Activated T-cell treated with anti-CD3 and anti-CD28 coated beads for 1 hour (primary cell): ENCODE data around the gene MAP3K20.
"Not testable (repeated sequence)": the region's sequence is repeated elsewhere in the genome, so short reads cannot be mapped to it uniquely, and the experiment has no call there.

Experiments
- DNase-seq: peaks from one replicate; pipeline ENCODE4 v3.0.0-alpha.2; 2020; ENCODE audit warnings: low read depth

Gene MAP3K20

DNA sequence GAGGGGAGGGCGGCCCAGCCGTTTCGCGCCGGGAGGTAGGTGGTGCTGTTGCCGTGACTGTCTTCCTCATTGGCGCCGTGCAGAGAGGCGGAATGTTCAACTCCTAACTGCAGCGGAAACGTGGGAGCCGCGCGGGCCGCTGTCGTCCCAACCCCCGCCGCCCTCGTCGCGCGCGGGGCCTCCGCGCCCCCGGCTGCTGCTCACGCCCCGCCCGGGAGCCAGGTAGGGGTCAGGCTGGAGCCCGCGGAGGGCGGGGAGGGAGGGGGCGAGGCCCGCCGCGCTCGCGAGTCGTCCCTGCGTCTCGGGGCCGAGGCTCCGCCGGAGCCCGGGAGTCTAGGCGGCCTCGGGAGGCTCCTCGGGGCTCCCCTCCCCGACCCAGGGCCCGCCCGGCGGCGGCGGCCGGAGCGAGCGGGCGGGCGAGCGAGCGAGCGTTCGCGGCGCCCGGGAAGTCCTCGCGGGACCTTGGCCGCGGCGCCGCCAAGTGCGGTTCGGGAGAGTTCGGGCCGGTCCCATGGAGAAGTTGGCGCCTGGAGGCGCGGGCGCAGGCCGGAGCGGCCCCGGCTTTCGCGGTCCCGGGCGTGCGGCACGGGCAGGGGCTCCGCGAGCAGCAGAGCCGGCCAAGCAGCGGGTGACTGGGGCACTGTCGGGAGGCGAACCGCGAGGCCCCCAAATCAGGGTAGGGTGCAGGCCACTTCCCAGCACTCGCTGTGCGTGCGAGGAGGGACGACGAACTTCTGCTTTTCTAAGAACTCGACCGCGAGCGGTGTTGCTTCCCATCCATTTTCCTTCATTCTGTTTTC lies at the start of gene MAP3K20:
Gene MAP3K20, plus strand, starts transcription at position 66 of the 800 bp plus-strand sequence. CDS start 15,186 bp downstream, outside the sequence.
- DNase-seq: peak; percentile 2

DNA sequence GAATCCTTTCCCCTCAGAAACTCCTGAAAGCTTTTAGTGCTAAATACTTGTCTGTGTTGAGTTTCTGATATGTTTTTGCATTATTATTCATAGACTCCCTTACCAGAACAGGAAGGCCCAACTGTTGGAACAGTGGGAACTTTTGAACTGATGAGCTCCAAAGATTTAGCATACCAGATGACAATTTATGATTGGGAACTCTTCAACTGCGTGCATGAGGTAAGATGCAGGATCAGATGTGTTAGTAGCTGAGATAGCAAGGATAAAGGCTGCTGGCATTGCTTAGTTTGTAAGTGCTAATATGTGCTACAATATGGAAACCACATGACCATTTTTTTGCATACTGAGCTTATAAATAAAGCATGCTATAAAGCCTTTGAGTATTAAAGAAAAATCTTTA lies 49.2 kb upstream of the MAP3K20 start:
- no peak for DNase-seq

DNA sequence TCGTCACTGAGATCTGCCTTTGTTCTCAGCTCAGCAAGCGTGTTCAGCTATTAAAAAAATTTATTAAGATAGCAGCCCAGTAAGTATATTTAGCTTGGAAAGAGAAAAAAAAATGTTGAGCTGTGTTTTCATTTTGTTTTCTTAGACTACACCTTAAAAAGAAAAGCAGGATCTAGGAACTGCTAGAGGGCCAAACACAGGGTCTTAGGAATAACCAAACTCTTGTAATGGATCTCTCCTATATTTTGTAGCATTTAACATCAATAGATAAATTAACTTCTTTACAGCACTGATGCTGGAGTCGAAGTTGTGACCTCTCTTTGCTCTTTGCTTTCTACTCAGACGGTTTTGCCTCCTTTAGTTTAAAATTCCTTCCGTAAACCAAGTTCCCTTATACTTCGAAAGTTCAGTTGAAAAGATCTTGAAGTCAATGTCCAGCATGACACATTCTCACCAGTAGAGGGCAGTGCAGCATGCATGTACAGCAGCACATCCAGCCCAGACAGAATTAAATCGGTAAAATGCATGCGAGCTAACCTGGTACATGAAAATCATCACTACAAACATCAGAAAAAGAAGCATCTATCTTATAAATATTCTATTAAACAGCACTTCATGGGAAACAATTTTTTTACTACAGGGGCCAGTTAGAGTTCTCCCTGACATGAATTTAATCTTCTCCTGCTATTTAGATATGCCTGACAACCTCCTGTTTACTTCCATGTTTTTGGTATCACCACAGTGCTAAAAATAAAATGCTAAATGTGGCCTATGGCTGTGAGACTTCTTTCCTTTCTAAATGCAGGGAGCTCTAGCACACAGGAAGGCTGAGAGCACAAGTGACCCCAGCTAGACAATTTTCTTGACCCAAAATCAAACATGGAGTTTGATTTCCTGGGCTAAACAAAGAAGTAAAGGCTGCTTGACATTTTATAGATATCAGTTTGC lies 48.2 kb upstream of the MAP3K20 start:
- DNase-seq: peak; percentile 67

DNA sequence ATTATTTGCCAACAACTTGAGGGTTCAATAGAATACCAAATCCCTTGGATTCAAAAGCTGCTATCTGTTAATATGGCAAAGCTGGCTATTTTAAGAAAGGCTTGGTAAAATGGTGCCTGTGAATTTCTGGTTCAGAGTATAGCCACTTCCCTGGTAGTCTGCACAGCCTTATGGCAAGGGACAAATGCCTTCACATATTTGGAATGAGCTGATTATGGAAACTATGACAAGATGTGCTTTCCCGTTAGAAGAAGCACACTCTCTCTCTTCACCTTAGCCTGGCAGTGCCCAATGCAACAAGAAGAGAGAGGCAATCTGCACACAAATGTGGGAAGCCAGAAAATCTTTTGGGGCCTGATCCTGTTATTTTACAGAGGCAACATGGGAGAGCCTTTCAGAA lies 47.5 kb upstream of the MAP3K20 start:
- no peak for DNase-seq

DNA sequence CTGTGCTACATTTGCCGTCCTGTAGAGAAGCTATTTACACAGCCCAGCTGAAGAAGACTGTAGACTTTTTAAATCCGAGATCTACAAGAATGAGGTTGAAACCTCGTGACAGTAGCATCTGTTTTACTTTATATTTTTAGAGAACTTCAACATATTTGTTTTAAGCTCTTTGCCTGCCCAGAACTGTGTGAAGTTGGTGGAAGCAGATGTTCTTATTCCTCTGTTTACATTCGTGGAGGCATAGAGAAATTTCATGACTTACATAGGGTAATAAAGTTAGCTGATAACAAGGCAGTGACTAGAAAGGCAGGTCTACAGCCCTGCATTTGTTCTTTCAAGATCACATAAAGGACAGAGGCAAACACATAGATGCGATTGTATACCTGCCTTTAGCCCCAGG lies 47.0 kb upstream of the MAP3K20 start:
- no peak for DNase-seq

DNA sequence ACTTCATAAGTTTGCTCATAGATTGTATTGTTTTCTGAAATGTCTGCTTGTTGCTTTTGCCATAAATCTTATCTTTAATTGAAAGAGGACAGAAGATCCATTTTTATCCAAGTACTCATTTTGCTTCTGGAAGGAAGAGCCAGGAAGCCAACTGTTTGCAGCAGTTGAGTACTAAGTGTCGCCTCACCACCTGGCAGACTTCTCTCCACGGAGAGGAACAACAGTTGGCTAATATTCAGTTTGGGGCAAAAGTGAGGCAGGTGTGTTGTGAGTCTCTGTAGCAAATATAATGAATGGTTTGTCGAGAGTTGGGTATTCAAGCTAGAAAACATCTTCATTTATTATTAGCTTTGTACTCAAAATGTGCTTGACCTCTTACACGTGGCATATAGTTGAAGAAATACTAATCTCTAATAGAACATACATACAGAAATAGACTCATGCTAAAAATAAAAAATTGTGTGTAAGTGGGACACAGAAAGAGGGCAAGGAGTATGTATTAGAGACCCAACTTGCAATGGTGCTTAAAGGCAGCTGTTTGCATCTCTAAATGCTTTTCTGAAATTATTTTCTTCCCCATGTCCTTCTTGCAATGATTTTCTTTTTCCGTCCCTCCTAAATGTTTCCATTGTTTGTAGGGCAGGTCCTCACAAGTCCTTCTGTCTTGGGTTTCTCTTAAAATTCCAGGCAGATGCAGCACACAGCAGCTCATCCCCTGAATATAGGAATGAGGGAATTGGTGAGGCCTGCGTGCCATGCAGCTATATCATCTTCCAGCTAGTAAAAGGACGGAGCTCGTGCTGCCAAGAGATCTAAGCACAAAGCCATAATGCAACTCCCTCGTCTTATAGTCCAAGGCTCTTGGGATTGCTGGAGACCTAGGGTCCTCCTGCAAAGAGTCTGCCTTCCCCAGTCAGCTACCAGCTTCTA lies 44.8 kb upstream of the MAP3K20 start:
- no peak for DNase-seq

DNA sequence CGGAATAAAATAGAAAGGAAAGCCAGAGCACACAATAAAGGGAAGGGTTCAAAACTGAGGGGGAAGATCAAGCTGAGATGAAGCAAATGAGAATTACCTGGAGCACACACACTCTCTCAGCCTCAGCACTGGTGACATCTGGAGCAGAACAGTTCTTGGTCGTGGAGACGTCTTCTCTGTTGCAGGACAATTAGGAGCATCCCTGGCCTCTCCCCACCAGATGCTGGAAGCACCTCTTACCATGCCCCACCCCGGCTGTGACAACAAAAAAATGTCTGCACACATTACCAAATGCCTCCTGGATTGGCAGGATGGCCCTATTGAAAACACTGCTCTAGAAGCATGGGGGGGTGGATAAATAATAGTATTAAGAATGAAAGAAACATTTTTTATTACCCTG lies 43.6 kb upstream of the MAP3K20 start:
- DNase-seq: no peak

DNA sequence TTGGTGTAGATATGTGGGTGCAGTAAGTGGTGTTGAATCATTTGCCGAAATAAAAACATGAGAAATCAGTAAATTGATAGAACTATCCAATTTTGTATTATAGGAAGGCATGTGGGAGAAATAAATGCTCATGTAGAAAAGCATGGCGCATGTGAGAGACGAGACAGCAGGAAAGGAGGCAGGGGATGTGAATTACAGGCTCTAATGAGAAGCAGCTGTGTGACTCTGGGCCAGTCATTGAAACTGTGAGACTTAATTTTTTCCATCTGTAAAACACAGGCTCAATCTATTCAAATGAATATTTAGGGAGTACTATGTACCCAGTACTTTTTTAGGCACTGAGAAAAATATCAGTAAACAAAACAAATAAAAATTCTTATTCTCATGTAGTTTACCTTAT lies 42.6 kb upstream of the MAP3K20 start:
- DNase-seq: no peak

DNA sequence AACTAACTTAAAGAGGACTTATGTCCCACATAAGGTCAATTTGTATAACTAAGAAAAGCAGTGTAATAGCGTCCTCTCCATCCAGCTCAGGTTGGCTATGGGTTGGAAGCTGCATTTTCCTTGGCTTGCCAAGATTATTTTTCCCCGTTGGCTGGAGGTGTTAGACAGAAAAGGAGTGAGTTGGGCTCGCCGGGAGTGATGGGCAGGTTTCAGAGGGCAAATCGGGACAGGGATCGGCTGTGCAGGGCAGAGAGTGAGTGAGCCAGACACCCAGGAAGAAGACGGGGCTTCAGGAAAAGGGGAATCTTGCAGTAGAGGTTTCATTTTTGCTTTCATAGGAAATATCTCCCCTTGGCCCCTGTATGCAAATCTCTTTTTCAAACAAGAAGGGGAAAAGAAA lies 41.5 kb upstream of the MAP3K20 start:
- DNase-seq: no peak

DNA sequence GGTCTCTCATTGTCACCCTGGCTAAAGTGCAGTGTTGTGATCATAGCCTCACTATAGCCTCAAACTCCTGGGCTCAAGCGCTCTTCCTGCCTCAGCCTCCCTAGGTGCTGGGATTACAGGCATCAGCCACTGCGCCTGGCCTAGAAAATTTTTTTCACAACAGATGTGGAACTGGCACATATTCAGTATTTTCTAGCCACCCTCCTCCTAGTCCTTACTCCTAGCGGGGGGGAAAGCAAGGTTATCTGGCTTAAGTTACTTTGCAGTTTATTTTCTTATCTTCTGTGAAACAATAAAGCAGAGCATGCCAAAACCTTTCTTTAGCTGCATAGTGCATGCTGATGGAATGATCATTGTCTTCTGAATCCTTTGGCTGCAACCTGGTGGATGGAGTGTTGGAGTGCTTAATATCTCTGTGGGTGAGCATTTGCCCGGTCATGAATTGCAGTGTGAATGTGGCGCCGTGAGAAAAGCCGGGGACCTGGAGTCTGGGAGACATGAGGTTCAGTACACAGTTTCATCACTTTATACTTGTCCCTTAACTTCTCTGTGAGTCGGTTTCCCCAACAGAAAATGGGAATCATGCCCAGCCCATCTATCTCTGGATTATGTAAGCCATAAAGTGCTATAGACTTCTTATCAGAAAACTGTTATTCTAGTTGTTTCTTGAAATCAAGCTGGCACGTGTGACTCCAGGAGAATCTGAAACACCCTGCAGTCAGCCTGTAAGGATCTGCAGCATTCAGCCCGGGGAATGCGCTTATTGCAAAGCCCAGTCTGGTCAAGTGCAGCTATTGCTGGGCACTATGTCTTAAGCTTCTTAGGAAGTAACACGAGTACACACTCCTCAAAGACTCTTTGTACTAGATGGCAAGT lies 38.2 kb upstream of the MAP3K20 start:
- no peak for DNase-seq

DNA sequence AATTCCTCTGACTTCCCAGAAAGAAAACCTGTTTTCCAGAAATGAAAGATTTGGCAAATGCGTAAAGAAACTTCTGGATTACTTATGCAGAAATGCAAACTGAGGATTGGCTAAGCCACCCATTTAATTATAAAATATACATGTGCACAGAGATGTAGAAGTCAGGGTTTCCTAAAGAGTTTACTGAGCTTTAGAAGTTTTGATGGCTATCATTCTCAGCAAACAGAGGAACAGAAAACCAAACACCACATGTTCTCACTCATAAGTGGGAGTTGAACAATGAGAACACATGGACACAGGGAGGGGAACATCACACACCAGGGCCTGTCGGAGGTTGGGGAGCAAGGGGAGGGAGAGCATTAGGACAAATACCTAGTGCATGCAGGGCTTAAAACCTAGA lies 37.4 kb upstream of the MAP3K20 start:
- not testable (repeated sequence) for DNase-seq

DNA sequence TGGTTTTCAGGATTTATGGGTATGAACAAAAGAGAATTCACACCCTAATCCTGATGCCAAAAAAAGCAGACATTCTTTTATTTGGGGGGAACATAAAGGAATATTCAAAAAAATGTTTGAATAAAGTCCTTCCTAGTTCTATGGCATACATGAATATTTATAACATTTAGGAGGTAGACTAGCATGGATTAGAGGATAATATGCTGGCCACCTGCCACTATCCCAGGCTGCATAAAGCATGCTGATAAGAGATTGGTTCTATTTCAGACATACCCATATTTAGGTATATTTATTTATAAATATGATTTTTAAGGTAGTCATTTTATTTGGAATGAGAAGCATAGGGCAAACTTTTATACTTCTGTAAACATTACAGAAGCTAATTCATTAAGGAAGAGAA lies 34.9 kb upstream of the MAP3K20 start:
- no peak for DNase-seq

DNA sequence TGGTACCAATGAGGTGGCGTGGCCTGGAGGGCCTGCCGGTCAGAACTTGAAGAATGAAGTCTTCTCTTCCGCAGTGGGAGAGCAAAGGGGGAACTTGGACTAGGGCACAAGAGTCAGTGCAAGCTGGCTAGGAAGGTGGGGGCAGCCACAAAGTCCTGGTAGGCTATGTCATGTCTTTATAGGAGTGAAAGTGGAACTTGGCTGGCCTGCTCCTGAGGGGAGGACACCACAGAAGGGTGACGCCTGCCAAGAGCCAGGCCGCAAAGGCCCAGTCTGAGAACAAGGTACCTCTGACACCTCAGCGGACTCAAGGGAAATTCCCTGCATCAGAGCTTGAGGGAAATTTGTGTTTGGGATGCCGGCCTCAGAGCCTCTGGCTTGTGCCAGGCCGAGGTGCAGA lies 32.2 kb upstream of the MAP3K20 start:
- DNase-seq: no peak

DNA sequence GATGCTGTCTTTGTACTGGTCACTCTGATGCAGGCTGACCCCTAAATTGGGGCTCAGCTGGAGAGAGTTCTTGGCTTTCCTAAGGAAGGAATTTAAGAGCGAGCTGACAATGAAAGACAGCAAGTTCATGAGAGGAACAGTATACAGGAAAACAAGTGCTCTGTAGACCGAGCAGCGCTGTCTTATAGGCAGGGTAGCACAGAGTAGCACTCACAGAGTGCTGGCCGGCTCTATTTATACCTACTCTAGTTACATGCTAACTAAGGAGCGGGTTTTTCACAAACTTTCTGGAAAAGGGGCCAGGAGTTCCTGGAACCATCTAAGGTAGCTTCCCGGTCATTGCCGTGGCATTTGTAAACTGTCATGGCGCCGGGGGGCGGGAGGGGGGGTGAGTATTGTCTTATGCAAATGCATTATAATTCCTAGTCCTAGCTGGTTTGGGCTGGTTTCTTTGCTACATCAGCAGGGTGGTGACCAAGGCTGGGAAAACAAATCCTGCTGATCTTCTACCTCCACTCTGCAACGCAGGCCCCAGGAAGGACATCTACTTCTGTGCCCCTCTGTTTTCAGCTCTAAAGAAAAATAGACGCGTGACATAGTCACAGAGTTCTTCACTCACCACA lies 31.6 kb upstream of the MAP3K20 start:
- no peak for DNase-seq

DNA sequence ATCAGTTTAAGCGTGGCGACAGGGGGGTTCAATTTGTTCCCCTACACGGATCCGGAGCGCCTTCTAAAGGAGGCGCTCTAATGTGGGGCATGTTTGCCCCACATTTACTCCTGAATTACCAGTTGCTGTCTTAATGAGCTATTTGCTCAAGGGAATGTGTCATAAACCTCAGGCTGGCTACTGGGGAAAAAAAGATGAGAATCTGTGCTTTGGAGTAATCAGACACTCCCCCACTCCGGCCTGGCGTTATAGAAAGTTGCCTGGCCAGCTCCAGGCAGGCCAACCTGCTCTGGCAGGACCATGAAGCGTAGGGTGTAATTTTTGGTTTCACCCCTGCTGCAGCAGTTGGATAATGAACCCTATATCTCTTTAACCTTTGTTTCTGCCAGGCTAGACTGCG lies 31.0 kb upstream of the MAP3K20 start:
- DNase-seq: no peak

DNA sequence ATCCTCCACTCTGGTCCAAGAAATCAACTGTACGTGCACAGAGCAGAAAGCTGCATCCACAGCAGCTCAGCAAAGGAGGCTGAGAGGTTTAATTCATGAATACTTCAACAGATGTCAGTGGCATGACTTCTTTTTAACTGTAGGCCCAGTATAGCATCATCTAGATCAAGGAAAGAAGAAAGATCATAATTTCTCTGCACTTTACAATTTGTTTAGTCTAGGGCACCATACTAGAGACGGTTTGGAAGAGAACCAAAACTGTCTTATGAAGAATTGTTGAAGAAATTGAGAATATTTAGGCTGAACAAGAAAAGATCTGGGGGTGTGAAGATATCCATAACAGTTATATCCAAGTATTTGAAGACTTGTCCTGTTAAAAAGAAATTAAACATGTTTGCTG lies 30.5 kb upstream of the MAP3K20 start:
- DNase-seq: no peak

DNA sequence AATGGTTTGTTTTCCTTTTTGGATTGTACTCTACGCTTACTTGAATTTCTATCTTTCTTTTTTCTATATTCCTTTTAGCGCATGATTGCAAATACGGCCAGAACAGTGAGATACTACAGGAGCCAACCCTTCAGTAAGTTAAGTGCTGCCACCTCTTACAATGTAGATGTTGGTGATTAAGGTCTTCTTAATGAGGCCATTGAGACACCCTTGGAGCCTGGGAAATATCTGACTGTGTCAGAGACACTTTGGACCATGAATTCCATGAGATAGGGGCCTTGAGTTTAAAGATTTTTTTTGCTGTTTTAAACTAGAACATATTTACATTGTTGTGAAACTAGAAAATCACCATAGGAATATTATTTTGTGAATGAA lies 27.1 kb upstream of the MAP3K20 start:
- no peak for DNase-seq

DNA sequence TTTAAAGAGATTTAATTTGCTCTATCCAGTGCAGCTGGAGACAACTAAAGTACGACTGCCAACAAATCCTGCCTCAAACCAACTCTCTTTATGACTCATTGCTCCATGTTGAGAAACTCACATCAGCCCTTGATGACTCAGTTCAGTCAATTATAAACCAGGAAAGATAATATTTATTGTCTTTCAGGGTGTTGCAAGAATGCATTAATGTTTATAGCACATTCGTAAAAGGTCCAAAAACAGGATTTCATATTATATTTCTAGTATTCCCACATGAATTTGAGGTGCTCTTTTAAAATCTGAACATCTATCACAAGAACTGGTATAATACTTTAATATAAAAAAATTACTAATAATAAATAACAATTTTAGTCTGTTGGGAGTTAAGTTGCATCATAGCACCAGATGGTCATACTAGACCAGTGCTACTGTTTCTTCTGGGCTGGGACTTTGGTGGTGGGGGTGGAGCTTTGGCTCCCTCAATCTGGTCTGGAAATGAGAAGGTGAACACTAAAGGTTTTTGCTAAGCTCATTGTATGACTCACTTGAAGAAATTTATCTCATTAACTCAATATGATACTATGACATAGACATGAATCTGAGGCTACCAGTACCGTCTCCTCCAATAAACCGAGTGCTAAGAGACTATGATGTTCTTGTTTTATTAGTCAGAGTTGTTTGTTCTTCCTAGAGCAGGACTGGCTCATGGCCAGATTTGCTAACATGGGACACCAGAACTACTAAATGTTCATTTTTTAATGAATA lies 26.6 kb upstream of the MAP3K20 start:
- no peak for DNase-seq

DNA sequence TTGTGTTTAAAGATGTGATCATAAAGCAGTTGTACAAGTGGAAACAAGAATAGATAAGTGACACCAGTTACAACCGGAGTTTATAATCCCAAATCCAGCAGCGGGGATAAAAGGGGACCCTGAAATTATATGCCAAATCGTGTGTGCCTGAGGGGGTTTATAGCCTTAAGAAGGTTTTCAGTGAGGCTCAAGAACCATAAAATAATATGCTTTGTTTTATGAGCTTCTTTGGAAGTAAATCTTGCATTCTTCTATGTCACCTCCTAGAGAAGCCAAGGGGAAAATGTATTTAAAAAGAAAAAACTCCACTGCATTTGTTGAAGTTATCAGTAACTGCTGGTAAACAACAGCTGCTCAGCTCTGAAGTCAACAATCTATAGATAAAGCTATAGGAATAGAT lies 25.8 kb upstream of the MAP3K20 start:
- DNase-seq: no peak

DNA sequence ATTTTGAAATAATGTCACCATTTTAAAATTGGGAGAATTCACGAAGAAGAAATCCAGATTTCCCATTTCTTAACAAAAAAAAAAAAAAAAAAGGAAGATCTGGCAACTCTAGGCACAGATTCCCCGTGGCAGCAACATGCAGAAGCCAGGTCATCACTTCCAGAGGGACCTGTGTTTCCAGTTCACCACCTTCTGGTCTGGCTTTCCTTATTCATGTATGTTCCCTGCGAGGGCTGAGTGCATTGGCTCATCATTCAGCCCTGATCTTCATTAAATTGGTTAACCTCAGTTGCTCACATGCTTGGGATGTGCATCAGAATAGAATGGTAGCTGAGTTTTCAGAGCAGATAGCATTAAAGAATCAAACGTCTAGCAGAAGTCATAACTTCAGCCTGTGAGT lies 25.0 kb upstream of the MAP3K20 start:
- DNase-seq: no peak
